GM18507 (cell line): ENCODE data around the gene UNK.
"Not testable (repeated sequence)": the region's sequence is repeated elsewhere in the genome, so short reads cannot be mapped to it uniquely, and the experiment has no call there.

Experiments
- DNase-seq: peaks from one replicate; pipeline ENCODE4 v3.0.0; 2011; ENCODE audit warnings: low read depth; ENCODE audit not compliant: insufficient read length; ENCODE audit errors: extremely low spot score
- FAIRE-seq: peaks from 2 replicates; lab custom pipeline; 2011; peaks lifted over from hg19 to GRCh38; lab: Jason Lieb, UNC

The UNK gene

GRCh38 chr17:75785016-75785890, 647 bp downstream of the UNK start:
- DNase-seq = peak; percentile 72
- FAIRE-seq = peak; percentile 52

GRCh38 chr17:75791254-75791653, 6.6 kb downstream of the UNK start:
- no peak for FAIRE-seq

GRCh38 chr17:75793460-75793859, 8.9 kb downstream of the UNK start:
- FAIRE-seq (no peak), DNase-seq (no peak)

More at GRCh38 chr17:75791254-75791653, 6.6 kb downstream of the UNK start:
- DNase-seq = no peak

- FAIRE-seq (no peak), DNase-seq (no peak)
These were observed 11.4 kb downstream of the UNK start for GRCh38 chr17:75795820-75796607.

GRCh38 chr17:75799402-75799801, 14.8 kb downstream of the UNK start:
- DNase-seq = no peak
- no peak for FAIRE-seq

GRCh38 chr17:75803883-75804282, 19.3 kb downstream of the UNK start:
- DNase-seq = no peak
- FAIRE-seq = no peak

- DNase-seq (no peak), FAIRE-seq (no peak)
These were observed 22.4 kb downstream of the UNK start for GRCh38 chr17:75806822-75807500.

GRCh38 chr17:75807861-75808260, 23.3 kb downstream of the UNK start:
- no peak for DNase-seq
- FAIRE-seq = no peak

GRCh38 chr17:75808549-75808904, 23.9 kb downstream of the UNK start:
- FAIRE-seq (no peak), DNase-seq (no peak)

GRCh38 chr17:75808905-75809621, 24.5 kb downstream of the UNK start:
- no peak for DNase-seq
- FAIRE-seq = peak; percentile 70

- no peak for FAIRE-seq
- DNase-seq = no peak
These were observed 25.1 kb downstream of the UNK start for GRCh38 chr17:75809631-75810111.

GRCh38 chr17:75810216-75810615, 25.6 kb downstream of the UNK start:
- DNase-seq (no peak), FAIRE-seq (no peak)

- DNase-seq, FAIRE-seq: not testable (repeated sequence)
These were observed 26.1 kb downstream of the UNK start for GRCh38 chr17:75810756-75811155.

GRCh38 chr17:75811174-75811573, 26.6 kb downstream of the UNK start:
- no peak for DNase-seq
- no peak for FAIRE-seq

- DNase-seq (no peak), FAIRE-seq (no peak)
These were observed 27.7 kb downstream of the UNK start for GRCh38 chr17:75812096-75813013.

- FAIRE-seq (no peak), DNase-seq (no peak)
These were observed 28.7 kb downstream of the UNK start for GRCh38 chr17:75813081-75814020.

- FAIRE-seq (no peak), DNase-seq (no peak)
These were observed 29.4 kb downstream of the UNK start for GRCh38 chr17:75814021-75814395.
